Activated naive CD4-positive, alpha-beta T cell treated with anti-CD3 and anti-CD28 coated beads, Interleukin-2, amount 10 ng/mL, durations not matched to agents 7 days and 5 days (primary cell): ENCODE measurements around the gene MICA.
"Not testable (repeated sequence)": the region's sequence is repeated elsewhere in the genome, so short reads cannot be mapped to it uniquely, and the experiment has no call there.

ENCODE experiments used
- CTCF ChIA-PET: fragments of 350-600 bp; sonication (Branson Sonifier 250); formaldehyde crosslinking; loops from one replicate; lab custom pipeline; 2021; ENCODE audit warnings: antibody characterized with exemption; lab: Charles Lee
- DNase-seq: peaks from one replicate; pipeline ENCODE4 v3.0.0-alpha.2; 2020
- H3K27ac Mint-ChIP-seq: one replicate; pipeline ENCODE4 v1.8.0; 2021; ENCODE audit warnings: mild to moderate bottlenecking, moderate library complexity, mixed read lengths
- H3K27me3 Mint-ChIP-seq: one replicate; pipeline ENCODE4 v1.8.0; 2021; ENCODE audit warnings: mild to moderate bottlenecking, mixed read lengths
- H3K36me3 Mint-ChIP-seq: one replicate; pipeline ENCODE4 v1.8.0; 2021; ENCODE audit warnings: mixed read lengths
- H3K4me1 Mint-ChIP-seq: one replicate; pipeline ENCODE4 v1.8.0; 2021; ENCODE audit warnings: mixed read lengths
- H3K4me3 Mint-ChIP-seq: one replicate; pipeline ENCODE4 v1.8.0; 2021; ENCODE audit warnings: mild to moderate bottlenecking, moderate library complexity, mixed read lengths
- H3K9me3 Mint-ChIP-seq: one replicate; pipeline ENCODE4 v1.8.0; 2021; ENCODE audit warnings: mixed read lengths

Gene MICA

GRCh38 chr6:31402324-31403282 is 792 bp upstream of the MICA start:
- peak; percentile 52 for DNase-seq
- H3K27me3 Mint-ChIP-seq: peaks cover 13% of the 10 kb centered on the region
- H3K27ac Mint-ChIP-seq: peak overlapping the region; percentile 62
- H3K9me3 Mint-ChIP-seq: no peaks in the 10 kb centered on the region
- H3K4me1 Mint-ChIP-seq: peaks cover 64% of the 10 kb centered on the region
- CTCF ChIA-PET: interaction anchor here (1.0 to 9.1 kb wide), 4 partner anchors 21 to 94 kb away, joined by 3 to 69 read pairs (median 12); no protein-coding TSS in a partner anchor
- H3K36me3 Mint-ChIP-seq: peaks cover 19% of the 10 kb centered on the region
- peak overlapping the region; percentile 79 for H3K4me3 Mint-ChIP-seq

GRCh38 chr6:31404061-31404364 is 618 bp downstream of the MICA start:
- CTCF ChIA-PET: interaction anchor here (0.5 to 9.1 kb wide), 3 partner anchors 19 to 142 kb away, joined by 3 to 69 read pairs (median 3); partner anchors contain the start of gene ATP6V1G2
- peaks cover 22% of the 10 kb centered on the region for H3K36me3 Mint-ChIP-seq
- H3K9me3 Mint-ChIP-seq, DNase-seq: not testable (repeated sequence)
- peaks cover 10% of the 10 kb centered on the region for H3K27me3 Mint-ChIP-seq
- peak overlapping the region; percentile 67 for H3K27ac Mint-ChIP-seq
- H3K4me1 Mint-ChIP-seq: peaks cover 70% of the 10 kb centered on the region
- H3K4me3 Mint-ChIP-seq: peak overlapping the region; percentile 79

- Mint-ChIP-seq H3K27me3 (no peaks in the 10 kb centered on the region), H3K27ac (no peak overlapping the region), H3K9me3 (no peaks in the 10 kb centered on the region), H3K4me3 (no peak overlapping the region), H3K4me1 (peaks cover 70% of the 10 kb centered on the region), H3K36me3 (peaks cover 25% of the 10 kb centered on the region)
- no peak for DNase-seq
- CTCF ChIA-PET: no interaction called here
Measured at GRCh38 chr6:31405996-31406395, 2.6 kb downstream of the MICA start.

GRCh38 chr6:31407699-31408098 is 4.3 kb downstream of the MICA start:
- Mint-ChIP-seq H3K36me3 (peaks cover 28% of the 10 kb centered on the region), H3K4me1 (peaks cover 53% of the 10 kb centered on the region)
- CTCF ChIA-PET: no interaction called here

GRCh38 chr6:31412506-31412905 is 9.1 kb downstream of the MICA start:
- H3K36me3 Mint-ChIP-seq: peaks cover 42% of the 10 kb centered on the region
- peaks cover 19% of the 10 kb centered on the region for H3K4me1 Mint-ChIP-seq
- DNase-seq: no peak
- H3K27me3 Mint-ChIP-seq: no peaks in the 10 kb centered on the region
- H3K4me3 Mint-ChIP-seq: no peak overlapping the region
- no peak overlapping the region for H3K27ac Mint-ChIP-seq
- H3K9me3 Mint-ChIP-seq: peaks cover 3% of the 10 kb centered on the region
- CTCF ChIA-PET: no interaction called here

More at GRCh38 chr6:31407699-31408098, 4.3 kb downstream of the MICA start:
- no peak overlapping the region for H3K27ac Mint-ChIP-seq
- DNase-seq: no peak
- H3K4me3 Mint-ChIP-seq: no peak overlapping the region
- no peaks in the 10 kb centered on the region for H3K27me3 Mint-ChIP-seq
- H3K9me3 Mint-ChIP-seq: no peaks in the 10 kb centered on the region

GRCh38 chr6:31414148-31414770 is 10.9 kb downstream of the MICA start:
- CTCF ChIA-PET: interaction anchor here (1.5 kb wide), 1 partner anchor 14 kb away, joined by 4 read pairs; no protein-coding TSS in a partner anchor
- not testable (repeated sequence) for H3K9me3 Mint-ChIP-seq, DNase-seq, H3K27me3 Mint-ChIP-seq, H3K4me3 Mint-ChIP-seq, H3K4me1 Mint-ChIP-seq
- Mint-ChIP-seq H3K27ac (peak overlapping the region; percentile 19), H3K36me3 (peaks cover 46% of the 10 kb centered on the region)

GRCh38 chr6:31414771-31415265 is 11.4 kb downstream of the MICA start:
- H3K36me3 Mint-ChIP-seq: peaks cover 46% of the 10 kb centered on the region
- H3K4me3 Mint-ChIP-seq: no peak overlapping the region
- no peaks in the 10 kb centered on the region for H3K27me3 Mint-ChIP-seq
- CTCF ChIA-PET: interaction anchor here (1.5 kb wide), 1 partner anchor 15 kb away, joined by 4 read pairs; no protein-coding TSS in a partner anchor
- H3K27ac Mint-ChIP-seq: no peak overlapping the region
- no peak for DNase-seq
- peaks cover 6% of the 10 kb centered on the region for H3K4me1 Mint-ChIP-seq
- peaks cover 3% of the 10 kb centered on the region for H3K9me3 Mint-ChIP-seq

GRCh38 chr6:31416394-31417014 is 13.1 kb downstream of the MICA start:
- CTCF ChIA-PET: interaction anchor here (1.4 kb wide), 1 partner anchor 222 kb away, joined by 3 read pairs; no protein-coding TSS in a partner anchor
- DNase-seq: no peak
- Mint-ChIP-seq H3K27ac (no peak overlapping the region), H3K4me1 (no peaks in the 10 kb centered on the region), H3K4me3 (no peak overlapping the region), H3K9me3 (peaks cover 3% of the 10 kb centered on the region), H3K36me3 (peaks cover 37% of the 10 kb centered on the region), H3K27me3 (peaks cover 1% of the 10 kb centered on the region)

- H3K9me3 Mint-ChIP-seq: peaks cover 3% of the 10 kb centered on the region
- H3K36me3 Mint-ChIP-seq: peaks cover 29% of the 10 kb centered on the region
- H3K4me3 Mint-ChIP-seq: no peak overlapping the region
- CTCF ChIA-PET: no interaction called here
- no peak overlapping the region for H3K27ac Mint-ChIP-seq
- no peak for DNase-seq
- H3K27me3 Mint-ChIP-seq: peaks cover 11% of the 10 kb centered on the region
- H3K4me1 Mint-ChIP-seq: no peaks in the 10 kb centered on the region
Measured at GRCh38 chr6:31418251-31418650, 14.9 kb downstream of the MICA start.

- no peak overlapping the region for H3K4me3 Mint-ChIP-seq
- H3K4me1 Mint-ChIP-seq: no peaks in the 10 kb centered on the region
- no peak for DNase-seq
- H3K27me3 Mint-ChIP-seq: peaks cover 16% of the 10 kb centered on the region
- CTCF ChIA-PET: interaction anchor here (0.9 to 2.0 kb wide), 2 partner anchors 11 to 23 kb away, joined by 3 to 4 read pairs; no protein-coding TSS in a partner anchor
- no peak overlapping the region for H3K27ac Mint-ChIP-seq
- H3K9me3 Mint-ChIP-seq: peaks cover 3% of the 10 kb centered on the region
- peaks cover 22% of the 10 kb centered on the region for H3K36me3 Mint-ChIP-seq
Measured at GRCh38 chr6:31419842-31420241, 16.4 kb downstream of the MICA start.

GRCh38 chr6:31420546-31420945 is 17.2 kb downstream of the MICA start:
- H3K4me1 Mint-ChIP-seq: no peaks in the 10 kb centered on the region
- no peak overlapping the region for H3K4me3 Mint-ChIP-seq
- no peak overlapping the region for H3K27ac Mint-ChIP-seq
- H3K27me3 Mint-ChIP-seq: peaks cover 16% of the 10 kb centered on the region
- peaks cover 22% of the 10 kb centered on the region for H3K36me3 Mint-ChIP-seq
- CTCF ChIA-PET: interaction anchor here (1.1 to 2.0 kb wide), 2 partner anchors 10 to 23 kb away, joined by 4 read pairs; no protein-coding TSS in a partner anchor
- H3K9me3 Mint-ChIP-seq: peaks cover 3% of the 10 kb centered on the region
- no peak for DNase-seq

- peaks cover 7% of the 10 kb centered on the region for H3K36me3 Mint-ChIP-seq
- no peak for DNase-seq
- H3K4me3 Mint-ChIP-seq: no peak overlapping the region
- no peaks in the 10 kb centered on the region for H3K9me3 Mint-ChIP-seq
- no peaks in the 10 kb centered on the region for H3K4me1 Mint-ChIP-seq
- CTCF ChIA-PET: no interaction called here
- H3K27me3 Mint-ChIP-seq: peaks cover 28% of the 10 kb centered on the region
- no peak overlapping the region for H3K27ac Mint-ChIP-seq
Measured at GRCh38 chr6:31422587-31422986, 19.2 kb downstream of the MICA start.

GRCh38 chr6:31423550-31423949 is 20.2 kb downstream of the MICA start:
- no peak for DNase-seq
- no peak overlapping the region for H3K4me3 Mint-ChIP-seq
- peaks cover 28% of the 10 kb centered on the region for H3K27me3 Mint-ChIP-seq
- no peak overlapping the region for H3K27ac Mint-ChIP-seq
- no peaks in the 10 kb centered on the region for H3K9me3 Mint-ChIP-seq
- H3K36me3 Mint-ChIP-seq: peaks cover 2% of the 10 kb centered on the region
- CTCF ChIA-PET: interaction anchor here (1.1 kb wide), 1 partner anchor 20 kb away, joined by 3 read pairs; the partner anchor contains the start of gene MICA
- H3K4me1 Mint-ChIP-seq: no peaks in the 10 kb centered on the region
